Activated CD8-positive, alpha-beta memory T cell treated with anti-CD3 and anti-CD28 coated beads for 1 hour (primary cell): ENCODE measurements around the gene MDH2.
"Not testable (repeated sequence)": the region's sequence is repeated elsewhere in the genome, so short reads cannot be mapped to it uniquely, and the experiment has no call there.

Experiments used
- DNase-seq, 2 donors: peaks; one replicate each; pipeline ENCODE4 v3.0.0-alpha.2; 2020; ENCODE audit warnings: low read depth in 1 of 2; ENCODE audit errors: extremely low read depth in 1 of 2

Gene MDH2

GRCh38 chr7:76106130-76106529 lies 58.2 kb downstream of the MDH2 start:
- DNase-seq: not testable (repeated sequence)

GRCh38 chr7:76106893-76107292 lies 59.0 kb downstream of the MDH2 start:
- DNase-seq: no peak

GRCh38 chr7:76108540-76109233 lies 60.8 kb downstream of the MDH2 start:
- DNase-seq: no peak

- not testable (repeated sequence) for DNase-seq
Measured at GRCh38 chr7:76113042-76113630, 65.2 kb downstream of the MDH2 start.

GRCh38 chr7:76114742-76115141 lies 66.8 kb downstream of the MDH2 start:
- not testable (repeated sequence) for DNase-seq
